ENCODE data around the gene VPS37B.
"Not testable (repeated sequence)": the region's sequence is repeated elsewhere in the genome, so short reads cannot be mapped to it uniquely, and the experiment has no call there.

Gene VPS37B

GRCh38 chr12:122927756-122928403 is 32.0 kb upstream of the VPS37B start:
- no peaks in the 10 kb centered on the region for H3K27me3 Mint-ChIP-seq
- H3K4me3 Mint-ChIP-seq, result no peak overlapping the region
- ATAC-seq (ENCODE audit: low read depth) (peak; percentile 27), DNase-seq (ENCODE audit: low spot score in 2 of 2) (no peak)
- H3K4me1 Mint-ChIP-seq, result peaks cover 15% of the 10 kb centered on the region
- H3K9me3 Mint-ChIP-seq, result no peaks in the 10 kb centered on the region
- no peaks in the 10 kb centered on the region for H3K36me3 Mint-ChIP-seq
- H3K27ac Mint-ChIP-seq, result no peak overlapping the region

- no peak overlapping the region for H3K27ac Mint-ChIP-seq
- no peaks in the 10 kb centered on the region for H3K27me3 Mint-ChIP-seq
- ATAC-seq (ENCODE audit: low read depth) (no peak), DNase-seq (ENCODE audit: low spot score in 2 of 2) (no peak)
- no peaks in the 10 kb centered on the region for H3K36me3 Mint-ChIP-seq
- peaks cover 17% of the 10 kb centered on the region for H3K4me1 Mint-ChIP-seq
- H3K9me3 Mint-ChIP-seq, result no peaks in the 10 kb centered on the region
- H3K4me3 Mint-ChIP-seq, result no peak overlapping the region
These were observed 26.0 kb upstream of the VPS37B start for GRCh38 chr12:122921917-122922316.

- ATAC-seq (ENCODE audit: low read depth), result no peak
- Mint-ChIP-seq H3K9me3 (no peaks in the 10 kb centered on the region), H3K27me3 (no peaks in the 10 kb centered on the region), H3K27ac (no peak overlapping the region), H3K36me3 (no peaks in the 10 kb centered on the region), H3K4me1 (peaks cover 11% of the 10 kb centered on the region), H3K4me3 (no peak overlapping the region)
- DNase-seq (ENCODE audit: low spot score in 2 of 2), result no peak
These were observed 24.8 kb upstream of the VPS37B start for GRCh38 chr12:122920687-122921086.

- Mint-ChIP-seq H3K9me3 (no peaks in the 10 kb centered on the region), H3K27me3 (peaks cover 1% of the 10 kb centered on the region), H3K27ac (no peak overlapping the region), H3K36me3 (no peaks in the 10 kb centered on the region), H3K4me3 (no peak overlapping the region), H3K4me1 (peaks cover 9% of the 10 kb centered on the region)
- ATAC-seq (ENCODE audit: low read depth) (no peak), DNase-seq (ENCODE audit: low spot score in 2 of 2) (no peak)
These were observed 22.9 kb upstream of the VPS37B start for GRCh38 chr12:122918827-122919226.

- H3K9me3 Mint-ChIP-seq, result no peaks in the 10 kb centered on the region
- H3K27ac Mint-ChIP-seq, result no peak overlapping the region
- H3K4me3 Mint-ChIP-seq, result no peak overlapping the region
These were observed 21.7 kb upstream of the VPS37B start for GRCh38 chr12:122917507-122918121.

GRCh38 chr12:122909442-122910288 is 13.7 kb upstream of the VPS37B start:
- peaks cover 1% of the 10 kb centered on the region for H3K27me3 Mint-ChIP-seq
- no peak overlapping the region for H3K4me3 Mint-ChIP-seq
- peaks cover 3% of the 10 kb centered on the region for H3K4me1 Mint-ChIP-seq
- no peak for ATAC-seq (ENCODE audit: low read depth)
- DNase-seq (ENCODE audit: low spot score in 2 of 2), result no peak
- H3K9me3 Mint-ChIP-seq, result no peaks in the 10 kb centered on the region
- H3K27ac Mint-ChIP-seq, result no peak overlapping the region
- no peaks in the 10 kb centered on the region for H3K36me3 Mint-ChIP-seq

More at GRCh38 chr12:122917507-122918121, 21.7 kb upstream of the VPS37B start:
- Mint-ChIP-seq H3K27me3 (peaks cover 1% of the 10 kb centered on the region), H3K4me1 (peaks cover 12% of the 10 kb centered on the region), H3K36me3 (no peaks in the 10 kb centered on the region)
- ATAC-seq (ENCODE audit: low read depth), result no peak
- no peak for DNase-seq (ENCODE audit: low spot score in 2 of 2)

GRCh38 chr12:122908915-122909314 is 13.0 kb upstream of the VPS37B start:
- ATAC-seq (ENCODE audit: low read depth), result no peak
- H3K27me3 Mint-ChIP-seq, result no peaks in the 10 kb centered on the region

GRCh38 chr12:122905258-122905657 is 9.3 kb upstream of the VPS37B start:
- not testable (repeated sequence) for H3K4me3 Mint-ChIP-seq; H3K4me1 Mint-ChIP-seq; H3K36me3 Mint-ChIP-seq; H3K27ac Mint-ChIP-seq; H3K9me3 Mint-ChIP-seq; ATAC-seq (ENCODE audit: low read depth); DNase-seq (ENCODE audit: low spot score in 2 of 2); H3K27me3 Mint-ChIP-seq

More at GRCh38 chr12:122908915-122909314, 13.0 kb upstream of the VPS37B start:
- H3K4me3 Mint-ChIP-seq, result no peak overlapping the region
- H3K4me1 Mint-ChIP-seq, result peaks cover 3% of the 10 kb centered on the region
- no peak for DNase-seq (ENCODE audit: low spot score in 2 of 2)
- H3K27ac Mint-ChIP-seq, result no peak overlapping the region
- H3K9me3 Mint-ChIP-seq, result no peaks in the 10 kb centered on the region
- no peaks in the 10 kb centered on the region for H3K36me3 Mint-ChIP-seq

- Mint-ChIP-seq H3K4me3 (no peak overlapping the region), H3K27me3 (no peaks in the 10 kb centered on the region), H3K27ac (peak overlapping the region; percentile 14), H3K9me3 (no peaks in the 10 kb centered on the region), H3K4me1 (peaks cover 23% of the 10 kb centered on the region), H3K36me3 (no peaks in the 10 kb centered on the region)
- DNase-seq (ENCODE audit: low spot score in 2 of 2), result no peak
- ATAC-seq (ENCODE audit: low read depth), result no peak
These were observed 7.7 kb upstream of the VPS37B start for GRCh38 chr12:122903693-122904034.

- Mint-ChIP-seq H3K9me3 (no peaks in the 10 kb centered on the region), H3K27ac (peak overlapping the region; percentile 14), H3K4me3 (no peak overlapping the region), H3K4me1 (peaks cover 29% of the 10 kb centered on the region), H3K36me3 (no peaks in the 10 kb centered on the region), H3K27me3 (no peaks in the 10 kb centered on the region)
- ATAC-seq (ENCODE audit: low read depth) (no peak), DNase-seq (ENCODE audit: low spot score in 2 of 2) (no peak)
These were observed 7.1 kb upstream of the VPS37B start for GRCh38 chr12:122902854-122903692.

- Mint-ChIP-seq H3K27me3 (no peaks in the 10 kb centered on the region), H3K4me1 (peaks cover 48% of the 10 kb centered on the region), H3K9me3 (no peaks in the 10 kb centered on the region), H3K4me3 (peak overlapping the region; percentile 33), H3K27ac (peak overlapping the region; percentile 77), H3K36me3 (no peaks in the 10 kb centered on the region)
- ATAC-seq (ENCODE audit: low read depth), result no peak
- DNase-seq (ENCODE audit: low spot score in 2 of 2), result no peak
These were observed 4.0 kb upstream of the VPS37B start for GRCh38 chr12:122899887-122900286.

- no peaks in the 10 kb centered on the region for H3K36me3 Mint-ChIP-seq
- H3K4me3 Mint-ChIP-seq, result peak overlapping the region; percentile 89
- H3K27me3 Mint-ChIP-seq, result no peaks in the 10 kb centered on the region
- DNase-seq (ENCODE audit: low spot score in 2 of 2) (no peak), ATAC-seq (ENCODE audit: low read depth) (no peak)
- H3K27ac Mint-ChIP-seq, result peak overlapping the region; percentile 100
- H3K4me1 Mint-ChIP-seq, result peaks cover 60% of the 10 kb centered on the region
- no peaks in the 10 kb centered on the region for H3K9me3 Mint-ChIP-seq
These were observed 738 bp upstream of the VPS37B start for GRCh38 chr12:122896662-122897061.

GRCh38 chr12:122895320-122895703 is 612 bp downstream of the VPS37B start:
- no peaks in the 10 kb centered on the region for H3K9me3 Mint-ChIP-seq
- DNase-seq (ENCODE audit: low spot score in 2 of 2), result no peak

More at GRCh38 chr12:122895320-122895703, 612 bp downstream of the VPS37B start:
- Mint-ChIP-seq H3K4me1 (peaks cover 64% of the 10 kb centered on the region), H3K27ac (peak overlapping the region; percentile 100), H3K27me3 (no peaks in the 10 kb centered on the region), H3K36me3 (no peaks in the 10 kb centered on the region), H3K4me3 (peak overlapping the region; percentile 89)
- no peak for ATAC-seq (ENCODE audit: low read depth)

All from memory B cell (primary cell).